Measurements from ENCODE around the gene ELOVL7.

DNA sequence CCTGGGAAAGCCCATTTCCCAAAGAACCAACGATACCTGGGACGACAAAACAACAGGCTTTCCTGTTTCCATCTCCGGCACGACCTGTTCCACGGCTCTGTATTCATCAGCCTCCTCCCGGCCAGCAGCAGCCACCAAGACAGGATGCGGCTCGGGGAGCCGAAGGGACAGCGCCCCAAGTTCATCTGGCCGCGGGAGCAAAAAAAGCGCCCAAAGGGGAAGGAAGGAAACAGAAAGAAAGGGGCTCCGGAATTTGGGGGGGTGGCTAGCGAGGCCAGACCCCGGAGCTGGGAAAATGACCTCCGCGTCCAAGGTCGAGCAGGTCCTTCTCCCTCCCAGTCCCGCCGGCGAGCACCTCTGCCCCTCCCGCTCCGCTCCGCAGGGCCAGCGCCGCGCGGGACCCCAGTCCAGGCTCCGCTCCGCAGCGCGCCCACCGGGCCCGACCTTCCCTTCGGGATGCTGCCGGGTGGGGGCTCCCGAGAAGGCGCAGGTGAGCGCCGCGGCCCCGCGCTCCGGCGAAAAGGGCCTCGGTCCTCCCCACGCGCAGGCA is 608 bp downstream of the ELOVL7 start:
- TF ChIP-seq EZH2 (IDR thresholded peaks at IDR 0.05; ENCODE audit: borderline replicate concordance, low read depth, low read length, severe bottlenecking) = peak; percentile 80
- TF ChIP-seq, protein P1, sequence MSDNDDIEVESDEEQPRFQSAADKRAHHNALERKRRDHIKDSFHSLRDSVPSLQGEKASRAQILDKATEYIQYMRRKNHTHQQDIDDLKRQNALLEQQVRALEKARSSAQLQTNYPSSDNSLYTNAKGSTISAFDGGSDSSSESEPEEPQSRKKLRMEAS (IDR thresholded peaks at IDR 0.05; ENCODE audit: insufficient read depth, insufficient read length) = no peak
